ENCODE results near the gene PLEK. TPM values are rescaled to one million over a fixed set of nuclear protein-coding genes. Genes with fewer than 3 reads are reported as not detected.
"Not testable (repeated sequence)": the region's sequence is repeated elsewhere in the genome, so short reads cannot be mapped to it uniquely, and the experiment has no call there.

The PLEK gene
- total RNA-seq, 1 donor from 2014 or later, result not detected

GRCh38 chr2:68388772-68389171 lies 23.7 kb downstream of the PLEK start:
- no peak for DNase-seq (ENCODE audit: low read depth)
- Histone ChIP-seq H3K4me3 (ENCODE audit: low read depth, low read length) (no peak overlapping the region), H3K27me3 (ENCODE audit: control insufficient read depth, insufficient read depth, low read length) (peaks cover 5% of the 10 kb centered on the region), H3K36me3 (ENCODE audit: control insufficient read depth, insufficient read depth, low read length) (no peaks in the 10 kb centered on the region)
- no peak for TF ChIP-seq CTCF (IDR thresholded peaks at IDR 0.05; ENCODE audit: insufficient read depth, low read length, poor library complexity, severe bottlenecking)

- peaks cover 5% of the 10 kb centered on the region for H3K27me3 ChIP-seq (ENCODE audit: control insufficient read depth, insufficient read depth, low read length)
- no peak for TF ChIP-seq CTCF (IDR thresholded peaks at IDR 0.05; ENCODE audit: insufficient read depth, low read length, poor library complexity, severe bottlenecking)
- no peak for DNase-seq (ENCODE audit: low read depth)
These were observed 25.0 kb downstream of the PLEK start for GRCh38 chr2:68390114-68390513.

GRCh38 chr2:68390586-68390985 lies 25.5 kb downstream of the PLEK start:
- H3K4me3 ChIP-seq (ENCODE audit: low read depth, low read length), result no peak overlapping the region
- DNase-seq (ENCODE audit: low read depth), result no peak
- H3K36me3 ChIP-seq (ENCODE audit: control insufficient read depth, insufficient read depth, low read length), result no peaks in the 10 kb centered on the region
- peaks cover 5% of the 10 kb centered on the region for H3K27me3 ChIP-seq (ENCODE audit: control insufficient read depth, insufficient read depth, low read length)
- TF ChIP-seq CTCF (IDR thresholded peaks at IDR 0.05; ENCODE audit: insufficient read depth, low read length, poor library complexity, severe bottlenecking), result no peak

More at GRCh38 chr2:68390114-68390513, 25.0 kb downstream of the PLEK start:
- Histone ChIP-seq H3K4me3 (ENCODE audit: low read depth, low read length) (no peak overlapping the region), H3K36me3 (ENCODE audit: control insufficient read depth, insufficient read depth, low read length) (no peaks in the 10 kb centered on the region)

GRCh38 chr2:68391099-68391498 lies 26.0 kb downstream of the PLEK start:
- H3K4me3 ChIP-seq (ENCODE audit: low read depth, low read length), result no peak overlapping the region
- TF ChIP-seq CTCF (IDR thresholded peaks at IDR 0.05; ENCODE audit: insufficient read depth, low read length, poor library complexity, severe bottlenecking), result no peak
- no peak for DNase-seq (ENCODE audit: low read depth)
- H3K36me3 ChIP-seq (ENCODE audit: control insufficient read depth, insufficient read depth, low read length), result no peaks in the 10 kb centered on the region
- H3K27me3 ChIP-seq (ENCODE audit: control insufficient read depth, insufficient read depth, low read length), result peaks cover 5% of the 10 kb centered on the region

GRCh38 chr2:68391869-68392268 lies 26.8 kb downstream of the PLEK start:
- no peak for TF ChIP-seq CTCF (IDR thresholded peaks at IDR 0.05; ENCODE audit: insufficient read depth, low read length, poor library complexity, severe bottlenecking)
- no peak for DNase-seq (ENCODE audit: low read depth)
- peaks cover 5% of the 10 kb centered on the region for H3K27me3 ChIP-seq (ENCODE audit: control insufficient read depth, insufficient read depth, low read length)
- no peaks in the 10 kb centered on the region for H3K36me3 ChIP-seq (ENCODE audit: control insufficient read depth, insufficient read depth, low read length)
- H3K4me3 ChIP-seq (ENCODE audit: low read depth, low read length), result no peak overlapping the region

- H3K36me3 ChIP-seq (ENCODE audit: control insufficient read depth, insufficient read depth, low read length), result no peaks in the 10 kb centered on the region
- no peaks in the 10 kb centered on the region for H3K27me3 ChIP-seq (ENCODE audit: control insufficient read depth, insufficient read depth, low read length)
- TF ChIP-seq CTCF (IDR thresholded peaks at IDR 0.05; ENCODE audit: insufficient read depth, low read length, poor library complexity, severe bottlenecking), result no peak
- no peak overlapping the region for H3K4me3 ChIP-seq (ENCODE audit: low read depth, low read length)
- DNase-seq (ENCODE audit: low read depth), result no peak
These were observed 31.0 kb downstream of the PLEK start for GRCh38 chr2:68396093-68396492.

- H3K36me3 ChIP-seq (ENCODE audit: control insufficient read depth, insufficient read depth, low read length); DNase-seq (ENCODE audit: low read depth); H3K27me3 ChIP-seq (ENCODE audit: control insufficient read depth, insufficient read depth, low read length); H3K4me3 ChIP-seq (ENCODE audit: low read depth, low read length): not testable (repeated sequence)
These were observed 32.7 kb downstream of the PLEK start for GRCh38 chr2:68397704-68398263.

All from kidney epithelial cell (primary cell).